A673 (cell line): Measurements from ENCODE around the gene ADGRG1. TPM values are rescaled to one million over a fixed set of nuclear protein-coding genes. Genes with fewer than 3 reads are reported as not detected.

Experiments
- BruUV-seq: library from RNA; stranded (reverse); fragments of 400-500 nt; replicated peaks from 2 replicates; lab custom pipeline; 2021; lab: Mats Ljungman, UMichigan
- CTCF ChIA-PET: fragments of 300-600 bp; sonication (Branson Sonifier 250); formaldehyde crosslinking; loops from one replicate; lab custom pipeline; 2022; ENCODE audit warnings: antibody characterized with exemption; lab: Charles Lee
- POLR2A ChIA-PET: fragments of 300-600 bp; sonication (Branson Sonifier 250); formaldehyde crosslinking; loops from one replicate; lab custom pipeline; 2022; ENCODE audit warnings: antibody characterized with exemption; ENCODE audit not compliant: low non-redundant PET; lab: Charles Lee
- DNase-seq: peaks from one replicate; pipeline ENCODE4 v3.0.0-alpha.2; 2015; ENCODE audit warnings: low spot score
- H3K27ac ChIP-seq: fragments of 200-600 bp; sonication (generic); 2 replicates; pipeline ENCODE4 v1.5.1; 2016; ENCODE audit warnings: mixed run types, low read depth, mild to moderate bottlenecking, mixed read lengths, antibody characterized with exemption, low read length; ENCODE audit not compliant: poor library complexity, severe bottlenecking
- H3K27me3 ChIP-seq: fragments of 200-600 bp; sonication (generic); replicated peaks from 2 replicates; pipeline ENCODE4 v1.6.1; 2017; ENCODE audit warnings: mixed run types, low read depth, mild to moderate bottlenecking, mixed read lengths, antibody characterized with exemption, low read length; ENCODE audit not compliant: insufficient read depth, poor library complexity
- H3K36me3 ChIP-seq: fragments of 200-600 bp; sonication (generic); 2 replicates; pipeline ENCODE4 v1.6.1; 2016; ENCODE audit warnings: mixed run types, mild to moderate bottlenecking, mixed read lengths, antibody characterized with exemption, low read length; ENCODE audit not compliant: insufficient read depth, poor library complexity, severe bottlenecking
- H3K4me1 ChIP-seq: fragments of 200-600 bp; sonication (generic); 2 replicates; pipeline ENCODE4 v1.6.1; 2017; ENCODE audit warnings: mixed run types, mild to moderate bottlenecking, mixed read lengths, antibody characterized with exemption, low read length; ENCODE audit not compliant: insufficient read depth, poor library complexity, severe bottlenecking
- H3K4me3 ChIP-seq: fragments of 200-600 bp; sonication (generic); 2 replicates; pipeline ENCODE4 v1.5.1; 2016; ENCODE audit warnings: low read depth, mixed run types, mild to moderate bottlenecking, mixed read lengths, low read length; ENCODE audit not compliant: poor library complexity, severe bottlenecking
- H3K9me3 ChIP-seq: fragments of 200-600 bp; sonication (generic); 2 replicates; pipeline ENCODE4 v1.6.1; 2016; ENCODE audit warnings: mixed run types, low read depth, mild to moderate bottlenecking, mixed read lengths, antibody characterized with exemption, low read length; ENCODE audit not compliant: poor library complexity, severe bottlenecking
- CTCF ChIP-seq: fragments of 300-800, 200-600 bp; sonication (generic); conservative IDR thresholded peaks from 2 replicates; pipeline ENCODE4 v1.5.1; 2017; ENCODE audit warnings: low read depth, mild to moderate bottlenecking, antibody characterized with exemption, low read length, moderate library complexity, mixed read lengths
- EZH2 ChIP-seq: fragments of 200-600 bp; sonication (generic); IDR thresholded peaks from 2 replicates; pipeline ENCODE4 v1.6.1; 2017; ENCODE audit warnings: borderline replicate concordance, low read depth, mild to moderate bottlenecking, mixed read lengths, antibody characterized with exemption, low read length; ENCODE audit not compliant: poor library complexity, severe bottlenecking
- intact Hi-C: fragments of 100-400 bp; cut with micrococcal nuclease; formaldehyde crosslinking; loops from one replicate; pipeline ENCODE4 v1.10.0; 2022; ENCODE audit not compliant: unreplicated experiment
- total RNA-seq: library from RNA; stranded (reverse); gene quantifications from 2 replicates; pipeline ENCODE4 v1.2.3, GENCODE V29; 2021

The ADGRG1 gene
- total RNA-seq, 1 experiment from 2014 or later = 0.75 TPM

DNA sequence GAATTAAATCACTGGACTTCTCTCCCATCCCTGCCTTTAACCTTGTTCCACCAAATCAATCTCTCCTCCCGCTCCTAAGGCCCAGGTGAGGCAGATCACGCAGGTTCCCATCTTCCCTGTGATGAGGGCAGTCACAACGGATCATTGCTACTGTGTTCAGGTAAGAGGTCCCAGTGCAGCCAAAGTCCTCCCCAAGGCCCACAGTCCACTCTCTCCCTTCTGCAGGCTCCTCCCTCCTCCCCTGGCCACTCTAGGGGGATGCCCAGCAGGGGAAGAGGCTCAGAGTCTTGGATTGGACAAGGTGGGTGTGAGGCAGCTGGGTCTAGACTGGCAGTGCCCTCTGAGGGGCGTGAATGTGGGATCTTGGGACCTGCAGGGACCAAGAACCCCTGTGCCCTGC lies 37.1 kb downstream of the ADGRG1 start:
- intact Hi-C loops = no loop called here
- Histone ChIP-seq H3K36me3 (no peaks in the 10 kb centered on the region), H3K27ac (no peak overlapping the region), H3K4me3 (no peak overlapping the region), H3K4me1 (no peaks in the 10 kb centered on the region), H3K27me3 (no peaks in the 10 kb centered on the region), H3K9me3 (no peaks in the 10 kb centered on the region)
- ChIA-PET POLR2A (no interaction called here), CTCF (no interaction called here)
- TF ChIP-seq CTCF (no peak), EZH2 (no peak)
- DNase-seq = no peak
- BruUV-seq = no TSS peak

DNA sequence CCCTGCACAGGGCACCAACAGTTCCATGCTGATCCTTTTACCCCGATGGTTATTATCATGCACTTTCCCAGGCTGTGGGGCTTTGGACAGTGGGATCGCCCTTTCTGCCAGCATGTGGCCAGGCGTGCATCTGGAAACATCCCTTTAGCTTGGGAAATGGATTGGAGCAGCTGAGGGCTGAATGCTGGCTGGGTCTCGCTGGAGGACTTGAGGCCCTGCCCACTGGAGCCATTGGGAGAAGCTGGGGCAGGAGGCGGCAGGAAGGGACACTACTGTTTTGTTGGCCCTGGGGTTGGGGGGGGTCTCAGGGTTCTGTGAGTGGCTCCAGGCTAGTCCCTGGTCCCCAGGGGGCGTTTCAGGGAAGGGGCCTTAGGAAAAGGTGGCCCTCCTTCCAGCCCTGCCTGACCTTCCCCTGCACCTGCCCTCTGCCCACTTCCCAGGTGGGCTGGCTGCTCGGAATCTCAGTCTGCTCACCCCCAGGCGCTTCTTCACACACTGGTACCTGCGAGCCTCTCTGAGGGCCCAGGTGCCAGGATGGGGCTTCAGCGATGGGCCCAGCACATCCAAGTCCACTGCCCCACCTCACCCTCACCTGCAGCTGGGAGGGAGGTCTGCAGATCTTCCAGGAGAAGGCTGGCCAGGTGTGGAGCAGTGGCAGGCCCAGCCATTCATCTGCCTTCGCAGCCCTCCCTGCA lies 38.1 kb downstream of the ADGRG1 start:
- POLR2A ChIA-PET = no interaction called here
- Histone ChIP-seq H3K27me3 (no peaks in the 10 kb centered on the region), H3K27ac (no peak overlapping the region), H3K36me3 (no peaks in the 10 kb centered on the region), H3K9me3 (no peaks in the 10 kb centered on the region), H3K4me3 (no peak overlapping the region), H3K4me1 (no peaks in the 10 kb centered on the region)
- no TSS peak for BruUV-seq
- CTCF ChIA-PET = no interaction called here
- no peak for TF ChIP-seq CTCF
- intact Hi-C loops = no loop called here
- DNase-seq = no peak

- intact Hi-C loops = no loop called here
- H3K36me3 ChIP-seq = no peaks in the 10 kb centered on the region
- BruUV-seq = no TSS peak
- CTCF ChIA-PET = no interaction called here
- POLR2A ChIA-PET = no interaction called here
- TF ChIP-seq EZH2 = no peak
- TF ChIP-seq CTCF = no peak
- no peak overlapping the region for H3K4me3 ChIP-seq
- H3K9me3 ChIP-seq = no peaks in the 10 kb centered on the region
- no peaks in the 10 kb centered on the region for H3K27me3 ChIP-seq
- no peak overlapping the region for H3K27ac ChIP-seq
- no peak for DNase-seq
- H3K4me1 ChIP-seq = no peaks in the 10 kb centered on the region
These were observed 38.7 kb downstream of the ADGRG1 start for GRCh38 chr16:57667048-57667525.
